Right lobe of liver (tissue), 4 donors: Measurements from ENCODE around the gene DNASE1L2.

Source experiments
- CTCF ChIP-seq, 4 donors: fragments of 200-600 bp in 3 of 4; fragments of 450-650 bp in 1 of 4; IDR thresholded peaks; one replicate each; pipeline versions ENCODE4 v1.5.1 to v1.8.0; 2016 to 2022; ENCODE audit warnings: antibody characterized with exemption in 4 of 4, mild to moderate bottlenecking in 2 of 4
- POLR2A ChIP-seq: fragments of 450-650 bp; IDR thresholded peaks from one replicate; pipeline ENCODE4 v1.6.1; 2017; ENCODE audit warnings: antibody characterized with exemption, mild to moderate bottlenecking
- donor health status: DM: no; HTN: no; CAD: no.
- donor health status: DM: no; HTN: no; CAD: no.
- donor health status: DM: no; HTN: yes; CAD: no.

- TF ChIP-seq CTCF (IDR thresholded peaks at IDR 0.05) (no peak), POLR2A (no peak)
Measured at GRCh38 chr16:2206420-2206779, 29.8 kb upstream of the DNASE1L2 start.
